Activated gamma-delta T cell treated with Interleukin-2 at 50 U/mL for 16 hours (primary cell): ENCODE measurements around the gene CLIC3.
A peak's percentile ranks its signal among the peaks of the same experiment; 100 is the strongest.

ENCODE experiments used
- DNase-seq: peaks from one replicate; pipeline ENCODE4 v3.0.0-alpha.2; 2020

Gene CLIC3

DNA sequence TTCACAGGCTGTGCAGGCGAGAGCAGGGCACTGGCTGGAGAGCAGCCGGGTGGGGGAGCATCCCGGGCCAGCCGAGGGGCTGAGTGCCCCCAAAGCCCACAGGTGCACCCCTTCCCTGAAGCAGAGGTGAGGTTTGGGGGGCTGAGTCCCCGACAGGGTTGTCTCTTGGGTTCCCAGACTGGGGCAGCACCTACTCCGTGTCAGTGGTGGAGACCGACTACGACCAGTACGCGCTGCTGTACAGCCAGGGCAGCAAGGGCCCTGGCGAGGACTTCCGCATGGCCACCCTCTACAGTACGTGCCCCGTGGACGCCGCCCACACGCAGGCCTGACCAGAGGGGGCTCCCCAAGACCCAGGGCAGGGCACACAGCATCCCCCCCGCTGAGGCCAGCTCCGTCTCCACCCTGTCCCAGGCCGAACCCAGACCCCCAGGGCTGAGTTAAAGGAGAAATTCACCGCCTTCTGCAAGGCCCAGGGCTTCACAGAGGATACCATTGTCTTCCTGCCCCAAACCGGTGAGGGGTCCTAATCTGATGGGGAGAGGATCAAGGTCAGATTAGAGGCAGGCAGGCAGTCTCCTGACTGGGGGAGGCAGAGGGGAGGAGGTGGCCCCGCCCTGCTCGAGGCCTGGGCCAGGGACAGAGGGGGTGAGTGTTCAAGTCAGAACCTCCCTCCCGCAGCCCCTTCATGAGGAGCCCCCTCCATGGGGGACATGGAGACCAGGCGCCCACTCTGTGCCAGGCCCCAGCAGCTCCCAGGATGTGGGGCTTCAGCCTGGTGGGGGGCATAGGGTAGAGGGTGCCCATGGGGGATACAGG lies 16.4 kb downstream of the CLIC3 start:
- no peak for DNase-seq

DNA sequence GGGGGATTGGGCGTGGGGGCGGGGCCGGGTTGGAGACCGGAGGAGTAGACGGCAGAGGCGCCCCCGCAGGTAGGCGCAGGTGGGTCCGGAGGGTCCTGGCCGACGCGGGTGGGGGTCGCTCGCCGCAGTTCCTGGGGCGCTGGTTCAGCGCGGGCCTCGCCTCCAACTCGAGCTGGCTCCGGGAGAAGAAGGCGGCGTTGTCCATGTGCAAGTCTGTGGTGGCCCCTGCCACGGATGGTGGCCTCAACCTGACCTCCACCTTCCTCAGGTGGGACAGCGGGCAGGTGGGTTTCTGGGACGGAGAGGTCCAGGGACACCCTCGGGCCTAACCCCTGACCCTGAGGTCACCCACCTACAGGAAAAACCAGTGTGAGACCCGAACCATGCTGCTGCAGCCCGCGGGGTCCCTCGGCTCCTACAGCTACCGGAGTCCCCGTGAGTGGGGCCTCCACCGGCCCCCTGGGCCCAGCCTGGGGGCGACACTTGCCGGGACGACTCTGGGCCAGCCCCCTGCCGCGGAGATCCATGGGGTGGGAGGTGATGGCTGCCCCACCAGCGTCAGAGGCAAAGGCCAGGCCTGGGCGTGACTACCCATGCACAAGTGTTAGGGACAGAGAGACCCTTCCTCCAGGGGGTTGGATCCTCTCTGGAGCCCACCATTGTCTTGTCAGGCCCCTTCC lies 17.4 kb downstream of the CLIC3 start:
- no peak for DNase-seq

DNA sequence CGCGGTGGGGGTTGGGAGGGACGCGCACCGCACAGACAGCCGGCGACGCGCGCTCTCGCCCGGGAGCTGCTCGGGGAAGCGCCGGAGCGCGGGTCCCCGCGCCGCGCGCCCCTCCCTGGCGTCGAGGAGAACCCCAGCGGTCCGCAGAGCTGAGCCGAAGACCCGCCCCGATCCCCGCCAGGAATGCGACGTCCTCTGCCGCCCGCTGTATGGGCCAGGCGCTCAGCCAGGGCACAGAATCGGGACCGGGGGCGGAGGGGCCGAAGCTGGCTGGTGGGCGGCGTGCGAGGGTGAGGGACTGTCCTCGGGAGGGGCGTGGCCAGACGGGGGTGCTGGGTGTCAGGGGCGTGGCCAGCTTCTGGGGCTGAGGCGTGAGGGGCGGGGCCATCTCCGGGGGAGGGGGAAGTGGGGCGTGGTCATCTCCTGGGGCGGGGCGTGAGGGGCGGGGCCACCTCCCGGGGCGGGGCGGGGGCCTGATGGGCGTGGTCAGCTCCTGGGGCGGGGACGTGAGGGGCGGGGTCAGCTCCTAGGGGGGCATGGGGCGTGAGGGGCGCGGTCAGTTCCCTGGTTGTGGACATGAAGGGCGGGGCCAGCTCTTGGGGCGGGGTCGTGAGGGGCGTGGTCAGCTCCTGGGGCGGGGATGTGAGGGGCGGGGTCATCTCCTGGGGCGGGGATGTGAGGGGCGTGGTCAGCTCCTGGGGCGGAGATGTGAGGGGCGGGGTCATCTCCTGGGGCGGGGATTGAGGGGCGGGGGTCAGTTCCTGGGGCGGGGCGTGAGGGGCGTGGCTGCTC lies 18.1 kb downstream of the CLIC3 start:
- peak; percentile 75 for DNase-seq

DNA sequence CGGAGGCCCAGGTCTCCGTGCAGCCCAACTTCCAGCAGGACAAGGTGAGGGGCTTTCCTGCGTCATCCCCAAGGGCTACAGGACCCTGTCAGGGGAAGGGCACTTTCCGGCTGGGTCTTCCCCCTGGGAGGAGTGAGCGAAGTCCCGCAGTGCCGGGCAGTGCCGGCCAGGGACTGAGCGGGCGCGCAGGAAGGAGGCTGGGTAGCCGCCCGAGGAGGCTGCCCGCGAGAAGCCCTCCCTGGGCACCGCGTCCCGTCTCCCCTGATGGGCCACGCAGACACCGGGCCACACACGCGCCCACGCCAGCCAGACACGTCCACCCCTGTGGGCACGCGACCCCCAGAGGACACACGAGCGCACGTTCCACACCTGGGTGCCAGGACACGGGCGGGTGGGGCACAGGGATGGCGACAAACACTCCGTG lies 18.7 kb downstream of the CLIC3 start:
- DNase-seq, result no peak

DNA sequence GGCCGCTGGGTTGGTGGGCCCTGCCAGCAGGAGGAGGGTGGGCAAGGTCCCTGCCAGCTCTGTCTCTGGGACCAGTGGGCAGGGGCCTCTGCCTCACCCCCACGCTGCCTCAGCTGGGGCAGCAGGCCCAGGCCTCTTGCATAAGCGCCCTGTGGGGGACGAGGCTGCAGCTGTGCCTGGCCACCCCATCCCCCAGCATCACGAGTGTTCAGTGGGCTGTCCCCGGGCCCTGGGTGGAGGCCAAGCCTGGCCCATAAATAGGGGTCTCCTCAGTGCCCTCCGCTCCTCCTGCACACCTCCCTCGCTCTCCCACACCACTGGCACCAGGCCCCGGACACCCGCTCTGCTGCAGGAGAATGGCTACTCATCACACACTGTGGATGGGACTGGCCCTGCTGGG lies 19.1 kb downstream of the CLIC3 start, which contains the start of gene PTGDS:
Gene PTGDS (plus strand): TSS at position 282 of the 400 bp plus-strand sequence. CDS start 75 bp downstream, at position 357.
- no peak for DNase-seq

DNA sequence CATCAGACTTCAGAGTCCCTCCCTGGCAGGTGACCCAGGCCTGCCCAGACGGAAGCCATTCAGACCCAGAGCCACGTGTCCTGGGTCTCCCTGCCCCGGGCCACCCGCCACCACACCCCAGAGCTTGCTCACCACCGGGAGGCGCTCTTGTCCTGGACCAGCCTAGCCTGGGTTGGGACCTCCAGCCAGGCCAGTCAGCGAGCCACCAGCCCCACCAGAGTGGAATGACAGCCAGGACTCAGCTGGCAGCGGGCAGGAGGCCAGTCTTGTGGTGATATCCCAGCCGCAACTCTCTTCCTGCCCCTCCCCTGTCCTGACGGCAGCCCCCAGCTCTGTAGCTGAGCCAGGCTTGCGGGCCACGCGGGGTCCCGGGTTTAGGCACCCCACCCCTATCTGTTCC lies 20.7 kb downstream of the CLIC3 start:
- peak; percentile 38 for DNase-seq

DNA sequence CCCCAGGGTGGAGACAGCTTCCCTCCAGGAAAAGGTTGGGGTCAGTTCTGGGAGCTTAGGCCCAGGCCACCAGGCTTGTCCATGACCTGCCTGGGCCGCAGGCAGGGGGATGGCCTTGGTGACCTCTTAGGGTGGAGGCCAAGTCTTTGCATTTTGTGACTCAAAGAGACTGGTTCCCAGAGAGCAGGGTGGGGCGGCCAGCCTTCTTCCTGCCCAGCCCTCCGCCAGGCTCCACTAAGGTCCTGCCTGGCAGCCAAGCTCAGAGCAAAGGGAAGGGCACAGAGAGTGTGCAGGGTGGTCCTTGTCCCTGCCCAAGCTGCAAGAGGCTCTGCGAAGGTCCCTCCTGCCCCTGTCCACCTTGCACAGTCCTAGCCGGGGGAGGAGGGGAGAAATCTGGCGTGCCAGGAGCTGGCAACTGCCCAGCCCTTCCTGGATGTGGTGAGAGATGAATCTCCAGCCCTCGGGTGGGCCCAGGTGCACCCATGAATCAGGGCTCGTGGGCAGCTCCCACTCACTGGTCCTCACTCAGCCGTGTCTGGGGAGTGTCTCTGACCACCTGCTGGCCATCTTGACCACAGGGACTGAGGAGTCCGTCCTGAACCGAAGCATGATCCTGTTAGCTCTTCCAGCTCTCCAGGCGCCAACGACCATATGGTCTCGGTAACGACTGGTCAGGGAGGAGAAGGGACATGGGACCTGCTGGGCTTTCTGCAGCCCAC lies 21.4 kb downstream of the CLIC3 start:
- DNase-seq, result no peak

DNA sequence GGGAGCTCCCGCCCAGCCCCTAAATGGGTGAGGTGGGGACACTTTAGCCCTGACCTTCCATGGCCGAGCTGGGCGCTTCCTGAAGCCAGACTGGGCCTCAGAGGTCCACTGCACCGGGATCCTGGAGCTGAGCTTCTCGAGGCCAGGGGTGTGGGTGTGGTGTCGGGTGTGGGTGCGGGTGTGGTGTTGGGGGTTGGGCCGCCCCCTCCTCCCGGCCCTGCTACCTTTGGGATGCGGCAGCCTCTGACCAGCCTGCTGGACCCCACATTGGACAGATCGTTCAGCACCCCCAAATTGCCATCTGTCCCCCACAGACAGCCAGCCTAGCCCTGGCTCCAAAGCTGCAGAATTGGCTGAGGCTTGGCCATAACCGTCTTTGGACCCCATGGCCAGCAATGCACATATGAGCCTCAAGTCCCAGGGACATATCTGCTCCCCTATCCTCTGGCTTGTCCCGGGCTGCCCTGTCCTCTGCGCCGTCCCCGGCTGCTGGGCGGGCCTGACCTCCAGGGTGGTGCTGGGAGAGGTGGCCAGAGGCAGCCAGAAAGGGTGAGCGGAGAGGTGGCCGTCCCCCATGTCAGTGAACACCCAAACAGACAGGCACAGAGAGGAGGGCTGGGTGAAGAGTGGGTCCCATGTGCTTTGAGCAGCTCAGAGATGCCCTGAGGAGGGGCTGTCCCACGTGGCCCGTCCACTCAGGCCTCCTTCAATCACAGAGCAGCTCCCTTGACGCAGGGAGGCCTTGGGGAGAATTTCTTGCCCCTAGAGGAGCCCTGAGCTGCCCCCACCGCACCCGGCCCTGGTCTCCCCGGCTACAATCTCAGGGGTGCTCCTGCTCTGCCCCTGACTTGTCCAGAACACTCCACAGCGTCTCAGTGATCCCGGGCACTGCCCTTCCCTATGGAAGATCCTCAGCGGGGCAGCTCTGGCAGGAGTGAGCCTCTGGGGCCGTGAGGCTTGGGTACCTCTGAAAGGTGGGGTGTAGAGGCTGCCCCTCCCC lies 22.4 kb downstream of the CLIC3 start:
- DNase-seq, result no peak

DNA sequence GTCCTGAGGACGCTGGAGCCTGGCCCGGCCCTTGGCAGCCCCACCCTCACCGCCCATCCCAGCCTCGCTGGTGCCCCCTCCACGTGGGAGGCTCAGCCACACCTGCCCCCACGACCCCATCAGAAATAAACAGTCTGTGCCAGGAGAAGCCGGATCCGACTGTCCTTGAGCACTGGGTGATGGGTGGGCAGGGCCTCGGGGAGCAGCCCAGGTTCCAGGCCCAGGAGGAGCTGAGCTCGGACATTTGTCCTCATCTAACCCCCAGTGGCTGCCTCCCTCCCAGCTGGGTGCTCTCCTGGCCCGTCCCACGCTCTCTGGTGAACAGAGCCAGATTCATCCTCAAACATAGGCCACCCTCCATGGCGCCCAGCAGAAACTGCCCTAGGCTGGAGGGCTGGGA lies 23.6 kb downstream of the CLIC3 start:
- DNase-seq, result no peak

DNA sequence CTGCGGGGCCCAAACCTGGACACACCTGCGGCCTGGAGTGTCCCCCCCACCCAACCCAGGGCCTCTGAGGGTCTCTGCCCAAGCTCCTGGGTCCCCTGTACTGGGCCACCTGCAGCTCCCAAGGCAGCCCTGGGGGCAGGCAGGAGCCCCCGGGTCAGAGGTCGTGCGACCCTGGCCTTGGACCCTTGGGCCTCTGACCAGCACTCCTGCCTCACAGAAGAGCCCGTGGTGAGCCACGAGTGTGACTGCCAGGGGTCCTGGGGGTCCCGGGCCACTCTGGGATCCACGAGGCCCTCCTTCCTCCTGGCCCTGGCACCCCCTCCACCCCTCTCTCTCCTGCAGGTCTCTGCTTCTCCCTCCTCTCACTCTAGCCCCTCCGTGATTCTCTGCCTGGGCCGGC lies 24.0 kb downstream of the CLIC3 start:
- DNase-seq, result no peak

DNA sequence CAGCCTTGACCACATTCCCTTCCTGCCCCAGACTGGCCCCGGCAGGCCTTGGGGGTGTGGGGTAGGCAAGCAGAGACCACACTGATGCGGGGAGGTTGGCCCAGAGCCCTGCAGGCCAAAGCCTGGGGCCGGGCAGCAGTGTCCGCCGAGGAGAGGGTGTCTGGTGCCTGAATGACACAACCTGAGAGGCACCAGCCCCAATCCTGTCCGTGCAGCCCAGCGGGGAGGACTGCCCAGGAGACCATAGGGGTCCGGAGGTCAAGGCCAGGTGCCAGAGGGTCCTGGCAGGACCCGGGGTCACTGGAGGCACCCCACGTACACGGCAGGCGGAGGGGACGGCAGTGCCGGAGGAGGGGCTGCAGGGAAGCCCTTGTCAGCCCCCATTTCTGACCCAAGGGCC lies 24.6 kb downstream of the CLIC3 start:
- no peak for DNase-seq

DNA sequence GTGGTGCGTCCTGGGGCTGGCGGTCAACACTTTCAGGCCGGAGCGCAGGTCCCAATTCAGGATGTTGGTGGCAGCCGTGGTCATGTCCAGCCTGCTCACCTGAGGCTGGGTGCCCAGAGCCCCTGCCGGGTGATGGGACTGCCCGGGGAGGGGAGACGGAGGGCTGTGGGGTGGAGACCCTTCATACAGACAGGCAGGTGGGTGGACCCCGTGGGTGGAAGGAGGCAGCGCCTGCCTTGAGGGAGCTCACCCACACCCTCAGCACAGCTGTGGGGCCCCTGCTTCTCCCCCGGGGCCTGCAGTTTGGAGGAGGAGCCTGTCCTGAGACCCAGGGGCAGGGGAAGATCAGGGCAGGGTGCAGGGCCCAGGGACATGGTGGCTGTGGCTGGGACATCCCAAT lies 26.0 kb downstream of the CLIC3 start:
- DNase-seq, result no peak

DNA sequence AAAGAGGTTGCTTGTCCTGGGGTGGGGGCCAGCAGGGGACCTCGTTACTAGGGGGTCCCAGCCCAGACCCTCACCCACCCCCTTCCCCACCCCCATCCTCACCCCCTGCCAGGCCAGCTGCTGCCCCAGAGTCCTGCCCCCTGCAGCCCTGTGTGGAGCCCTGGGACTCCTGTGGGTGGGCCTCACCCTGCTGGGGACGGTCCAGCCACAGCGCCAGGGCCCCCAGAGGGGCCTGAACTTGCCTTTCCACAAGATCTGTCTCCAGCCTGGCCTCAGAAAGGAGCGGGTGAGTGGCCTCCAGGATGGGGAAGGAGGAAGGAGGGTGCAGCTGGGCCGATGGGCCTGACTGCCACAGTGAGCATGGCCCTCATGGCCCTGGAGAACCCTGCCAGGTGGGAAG lies 26.6 kb downstream of the CLIC3 start:
- no peak for DNase-seq

DNA sequence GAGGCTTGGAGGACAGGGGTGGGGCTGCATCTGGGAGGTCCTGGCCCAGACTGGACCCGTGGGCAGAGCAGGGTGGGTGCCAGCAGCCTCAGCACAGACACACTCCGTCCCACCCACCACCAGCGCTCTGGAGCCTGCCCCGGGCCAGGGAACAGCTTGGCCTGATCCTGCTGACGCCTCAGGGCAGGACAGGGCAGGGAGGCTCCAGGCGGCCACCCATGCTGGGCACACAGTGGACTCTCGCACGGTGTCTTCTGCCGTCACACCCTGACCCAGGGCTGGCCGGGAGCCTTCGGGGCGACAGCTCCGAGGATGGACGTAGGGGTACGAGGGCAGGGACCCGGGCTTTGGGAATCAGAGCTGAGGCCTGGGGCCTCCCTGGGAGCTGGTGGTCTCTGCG lies 27.2 kb downstream of the CLIC3 start:
- no peak for DNase-seq

DNA sequence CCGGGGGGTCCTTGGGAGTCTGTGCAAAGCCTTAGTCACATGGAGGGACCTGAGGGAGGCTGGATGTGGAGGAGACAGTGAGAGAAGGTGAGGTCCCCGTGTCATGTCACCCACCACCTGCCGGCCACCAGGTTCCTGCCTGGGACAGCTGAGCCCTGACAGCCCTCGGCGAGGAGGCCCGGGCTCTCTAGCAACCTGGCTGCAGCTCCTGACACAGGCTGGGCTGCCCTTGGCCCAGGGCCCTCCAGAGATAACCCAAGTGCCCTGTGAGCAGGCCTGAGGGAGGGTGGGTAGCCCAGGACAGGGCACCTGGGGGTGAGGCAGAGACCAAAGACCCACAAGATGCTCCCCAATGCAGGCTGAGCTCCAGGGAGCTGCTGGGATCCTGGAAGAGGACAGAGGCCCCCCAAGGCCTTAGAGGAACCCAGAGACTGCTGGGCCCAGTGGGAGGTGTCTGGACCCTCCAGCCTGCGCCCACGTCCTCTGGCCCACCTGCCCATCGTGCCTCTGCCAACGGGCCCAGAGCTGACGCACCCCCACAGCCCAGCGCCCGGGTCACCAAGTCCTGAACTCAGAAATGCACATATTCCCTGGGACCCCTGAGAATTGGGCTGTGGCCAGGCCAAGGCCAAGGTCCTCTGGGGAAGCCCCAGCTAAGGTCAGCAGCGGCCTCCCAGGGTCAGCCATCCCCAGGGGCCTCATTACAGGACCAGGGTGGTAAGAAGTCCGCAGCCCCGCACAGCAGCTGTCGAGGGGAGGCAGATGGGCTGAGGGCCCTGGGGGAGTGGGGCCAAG lies 27.8 kb downstream of the CLIC3 start:
- DNase-seq, result no peak

DNA sequence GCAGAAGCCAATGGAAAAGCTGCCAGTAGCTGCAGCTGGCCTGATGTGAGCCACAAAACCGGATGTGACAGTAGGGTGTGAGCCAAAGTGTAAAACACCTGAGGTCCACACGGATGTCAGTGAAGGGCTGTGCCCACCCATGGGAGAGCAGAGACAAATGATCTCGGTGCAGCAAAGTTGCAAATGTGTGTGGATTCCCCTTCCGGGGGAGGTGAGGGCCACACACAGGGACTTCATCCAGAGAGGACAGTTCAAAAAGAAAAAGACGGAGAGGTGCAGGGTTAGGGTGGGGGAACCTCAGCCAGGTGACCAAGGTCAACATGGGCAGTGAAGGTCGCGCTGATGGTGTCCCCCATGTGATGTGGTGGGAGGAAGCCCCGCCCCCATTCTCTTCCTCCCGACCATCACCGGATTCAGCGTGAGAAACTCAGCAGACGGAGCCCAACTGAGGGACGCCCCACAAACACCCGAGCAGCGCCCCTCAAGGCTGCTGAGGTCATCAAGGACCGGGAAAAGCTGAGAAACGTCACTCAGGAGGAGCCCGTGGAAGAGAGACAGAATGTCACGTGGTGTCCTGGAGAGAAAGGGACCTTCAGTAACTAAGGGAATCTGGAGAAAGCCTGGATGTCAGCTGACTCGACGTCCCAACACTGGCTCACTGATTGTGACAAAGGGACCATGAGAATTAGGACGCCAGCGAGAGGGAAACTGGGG lies 30.4 kb downstream of the CLIC3 start:
- peak; percentile 45 for DNase-seq

DNA sequence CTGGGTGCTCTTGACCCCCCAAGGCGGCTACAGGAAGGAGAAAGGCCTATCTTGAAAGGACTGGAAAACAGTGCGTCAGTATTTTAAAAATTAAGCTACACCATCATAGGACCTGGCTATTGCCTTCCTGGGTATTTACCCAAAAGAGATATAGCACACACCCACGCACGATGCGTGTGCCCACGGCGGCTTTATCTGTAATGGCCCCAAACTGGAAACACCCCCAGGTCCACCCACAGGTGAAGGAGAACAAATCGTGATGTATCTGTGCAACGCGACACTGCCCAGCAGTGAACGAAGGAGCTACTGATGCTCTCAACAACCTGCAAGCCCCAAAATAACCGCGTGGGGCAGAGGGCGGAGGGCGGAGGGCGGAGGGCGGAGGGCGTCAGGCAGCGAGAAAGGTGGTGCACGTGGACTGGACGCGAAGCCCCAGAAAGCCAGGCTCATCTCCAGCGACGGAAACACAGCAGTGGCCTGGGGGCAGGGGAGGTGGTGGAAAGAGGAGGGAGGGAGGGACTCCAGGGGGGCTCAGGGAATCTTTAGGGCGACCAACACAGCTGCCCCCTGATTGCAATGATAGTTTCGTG lies 31.4 kb downstream of the CLIC3 start:
- DNase-seq, result no peak

DNA sequence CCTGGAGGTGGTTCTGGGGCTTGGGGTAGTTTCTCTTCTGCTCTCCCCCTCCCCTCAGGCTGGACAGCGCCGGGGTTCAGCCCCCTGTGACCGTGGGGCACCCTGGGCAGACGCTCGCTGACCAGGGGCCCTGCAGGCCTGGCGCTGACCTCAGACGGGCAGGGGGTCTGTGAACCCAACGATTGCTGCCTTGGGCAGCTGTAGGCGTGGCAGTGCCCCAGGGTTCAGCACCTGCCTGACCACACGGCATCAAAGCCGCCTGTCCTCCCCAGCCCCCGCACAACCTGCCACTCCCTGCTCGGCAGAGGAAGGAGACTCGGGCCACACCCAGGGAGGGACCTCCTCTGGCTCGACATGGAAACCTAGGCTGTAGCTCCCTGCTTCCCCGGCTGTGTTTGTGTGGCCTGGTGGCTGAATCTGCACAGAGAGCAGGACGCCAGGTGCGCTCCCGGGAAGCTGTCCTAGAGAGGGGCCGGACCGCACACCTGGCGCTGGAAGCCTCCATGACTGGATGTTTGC lies 32.1 kb downstream of the CLIC3 start:
- DNase-seq, result no peak

DNA sequence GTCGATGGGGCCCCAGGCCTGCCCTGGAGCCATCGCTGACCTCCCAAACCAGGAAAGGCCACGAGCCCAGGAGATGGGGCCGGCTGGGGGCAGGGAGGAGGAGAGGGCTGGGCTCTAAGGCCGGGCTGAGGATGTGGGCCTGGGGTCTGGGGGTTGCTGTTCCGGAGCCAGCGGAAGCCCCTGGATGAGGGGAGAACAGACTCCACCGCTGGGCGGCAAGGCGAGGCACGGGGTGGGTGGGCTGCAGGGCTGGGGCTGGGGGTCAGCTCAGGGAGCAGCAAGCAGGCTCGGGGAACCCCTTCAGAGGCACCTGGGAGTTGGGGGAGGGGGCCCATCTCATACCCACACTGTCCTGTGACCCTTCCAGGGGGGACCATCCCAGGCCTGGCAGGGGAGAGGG lies 32.6 kb downstream of the CLIC3 start:
- DNase-seq, result no peak
